H1 (cell line): Measurements from ENCODE around the gene TWSG1. TPM values are rescaled to one million over a fixed set of nuclear protein-coding genes. Genes with fewer than 3 reads are reported as not detected.

Source experiments
- CTCF ChIA-PET: fragments of 300-600 bp; sonication (Branson Sonifier 250); formaldehyde crosslinking; loops from one replicate; lab custom pipeline; 2021; ENCODE audit not compliant: partially characterized antibody; lab: Charles Lee
- POLR2A ChIA-PET: fragments of 300-600 bp; sonication (Branson Sonifier 250); formaldehyde crosslinking; loops from one replicate; lab custom pipeline; 2021; ENCODE audit warnings: inconsistent platforms; ENCODE audit not compliant: partially characterized antibody; lab: Charles Lee
- DNase-seq, 2 experiments: peaks; one replicate each; pipeline versions ENCODE4 v3.0.0 to v3.0.0-alpha.2; 2010 to 2022; ENCODE audit warnings: low spot score in 2 of 2, low read depth in 1 of 2, mixed read lengths in 1 of 2
- FAIRE-seq: peaks from 2 replicates; lab custom pipeline; 2011; peaks lifted over from hg19 to GRCh38; lab: Jason Lieb, UNC
- H2AFZ ChIP-seq: 2 replicates; pipeline ENCODE4 v1.8.1; 2012; ENCODE audit warnings: low read length, inconsistent platforms
- H2AK5ac ChIP-seq: 2 replicates; pipeline ENCODE4 v1.6.1; 2013; ENCODE audit warnings: low read depth, low read length
- H2BK120ac ChIP-seq: replicated peaks from 2 replicates; pipeline ENCODE3; 2013; ENCODE audit warnings: low read depth, low read length, inconsistent platforms
- H2BK12ac ChIP-seq: 2 replicates; pipeline ENCODE4 v1.6.1; 2013; ENCODE audit warnings: low read depth, low read length
- H2BK15ac ChIP-seq: 2 replicates; pipeline ENCODE4 v1.6.1; 2013; ENCODE audit warnings: low read length
- H2BK20ac ChIP-seq: 2 replicates; pipeline ENCODE4 v1.6.1; 2013; ENCODE audit warnings: low read length
- H2BK5ac ChIP-seq: 2 replicates; pipeline ENCODE4 v1.6.1; 2013; ENCODE audit warnings: low read depth, low read length
- H3K14ac ChIP-seq: 2 replicates; pipeline ENCODE4 v1.6.1; 2013; ENCODE audit warnings: inconsistent platforms; ENCODE audit not compliant: insufficient read length
- H3K18ac ChIP-seq: 2 replicates; pipeline ENCODE4 v1.6.1; 2013; ENCODE audit warnings: low read length; ENCODE audit errors: extremely low read depth
- H3K23ac ChIP-seq: 2 replicates; pipeline ENCODE4 v1.6.1; 2013; ENCODE audit warnings: inconsistent platforms; ENCODE audit not compliant: insufficient read length
- H3K23me2 ChIP-seq: 2 replicates; pipeline ENCODE4 v1.6.1; 2013; ENCODE audit warnings: low read depth, low read length
- H3K27ac ChIP-seq: 2 replicates; pipeline ENCODE4 v1.6.1; 2011; ENCODE audit warnings: low read depth, low read length, inconsistent platforms
- H3K27me3 ChIP-seq, 4 experiments: replicated peaks in 1 of 4; 1 replicate in 1 of 4; 2 replicates in 3 of 4; pipeline versions ENCODE4 v1.6.1 to v1.8.1; 2011 to 2013; ENCODE audit warnings: low read length in 3 of 4, mild to moderate bottlenecking in 3 of 4, inconsistent platforms in 2 of 4, mixed read lengths in 2 of 4, moderate library complexity in 1 of 4; ENCODE audit not compliant: control insufficient read depth in 3 of 4, insufficient read depth in 3 of 4; ENCODE audit errors: extremely low read depth in 1 of 4
- H3K36me3 ChIP-seq, 4 experiments: 2 replicates each; pipeline versions ENCODE4 v1.6.1 to v1.8.1; 2011 to 2013; ENCODE audit warnings: mild to moderate bottlenecking in 4 of 4, low read length in 3 of 4, moderate library complexity in 2 of 4, control low read depth in 1 of 4, inconsistent platforms in 1 of 4; ENCODE audit not compliant: insufficient read depth in 4 of 4, control insufficient read depth in 2 of 4
- H3K4ac ChIP-seq: replicated peaks from 2 replicates; pipeline ENCODE3; 2013; ENCODE audit warnings: low read length, low read depth, mixed read lengths, inconsistent platforms; ENCODE audit not compliant: insufficient read length
- H3K4me1 ChIP-seq, 4 experiments: replicated peaks in 1 of 4; 1 replicate in 1 of 4; 2 replicates in 3 of 4; pipeline versions ENCODE4 v1.6.1 to v1.8.1; 2011 to 2013; ENCODE audit warnings: low read length in 3 of 4, inconsistent platforms in 2 of 4, mixed read lengths in 1 of 4; ENCODE audit not compliant: insufficient read depth in 4 of 4, control insufficient read depth in 3 of 4
- H3K4me2 ChIP-seq, 2 experiments: 2 replicates each; pipeline versions ENCODE4 v1.6.1 to v1.8.1; 2011 to 2013; ENCODE audit warnings: low read depth in 2 of 2, low read length in 2 of 2, control low read depth in 1 of 2, inconsistent platforms in 1 of 2, mild to moderate bottlenecking in 1 of 2; ENCODE audit not compliant: insufficient read depth in 1 of 2
- H3K4me3 ChIP-seq, 4 experiments: fragments of 200-600, 300-600 bp in 1 of 4; sonication (generic), shearing (Covaris generic), sonication (Bioruptor Twin) in 1 of 4; 2 replicates each; pipeline versions ENCODE4 v1.5.1 to v1.8.1; 2011 to 2016; ENCODE audit warnings: low read length in 4 of 4, low read depth in 3 of 4, control low read depth in 2 of 4, inconsistent platforms in 2 of 4, mild to moderate bottlenecking in 2 of 4, mixed read lengths in 1 of 4, moderate library complexity in 1 of 4; ENCODE audit not compliant: insufficient read depth in 2 of 4; ENCODE audit errors: extremely low read depth in 1 of 4
- H3K56ac ChIP-seq: replicated peaks from 2 replicates; pipeline ENCODE3; 2013; ENCODE audit warnings: low read depth, mild to moderate bottlenecking, mixed read lengths, low read length, inconsistent platforms; ENCODE audit not compliant: insufficient read length
- H3K79me1 ChIP-seq: 2 replicates; pipeline ENCODE4 v1.6.1; 2013; ENCODE audit warnings: low read depth, low read length, control low read depth
- H3K79me2 ChIP-seq, 2 experiments: 2 replicates each; pipeline versions ENCODE4 v1.6.1 to v1.8.1; 2012 to 2013; ENCODE audit warnings: low read length in 2 of 2, mild to moderate bottlenecking in 2 of 2, inconsistent platforms in 1 of 2; ENCODE audit not compliant: insufficient read depth in 2 of 2, control insufficient read depth in 1 of 2
- H3K9ac ChIP-seq, 4 experiments: replicated peaks in 1 of 4; 1 replicate in 1 of 4; 2 replicates in 3 of 4; pipeline versions ENCODE4 v1.6.1 to v1.8.1; 2011 to 2013; ENCODE audit warnings: low read depth in 3 of 4, low read length in 3 of 4, control low read depth in 2 of 4, mild to moderate bottlenecking in 2 of 4, moderate library complexity in 2 of 4, inconsistent platforms in 1 of 4; ENCODE audit errors: extremely low read depth in 1 of 4
- H3K9me3 ChIP-seq, 2 experiments: 2 replicates each; pipeline versions ENCODE4 v1.6.1 to v1.8.1; 2012 to 2013; ENCODE audit warnings: mild to moderate bottlenecking in 2 of 2, moderate library complexity in 2 of 2, control low read depth in 1 of 2, inconsistent platforms in 1 of 2, low read depth in 1 of 2, low read length in 1 of 2, mixed read lengths in 1 of 2; ENCODE audit not compliant: insufficient read depth in 2 of 2
- H4K20me1 ChIP-seq, 2 experiments: replicated peaks in 1 of 2; 2 replicates each; pipeline versions ENCODE3 to v1.8.1; 2011 to 2013; ENCODE audit warnings: inconsistent platforms in 2 of 2, low read length in 2 of 2, mild to moderate bottlenecking in 1 of 2; ENCODE audit not compliant: insufficient read depth in 2 of 2, control insufficient read depth in 1 of 2
- H4K5ac ChIP-seq: 2 replicates; pipeline ENCODE4 v1.6.1; 2013; ENCODE audit warnings: low read length, low read depth, mixed read lengths, inconsistent platforms; ENCODE audit not compliant: insufficient read length
- H4K8ac ChIP-seq: 2 replicates; pipeline ENCODE4 v1.8.0; 2013; ENCODE audit warnings: mild to moderate bottlenecking, moderate library complexity, low read length, inconsistent platforms; ENCODE audit not compliant: insufficient read depth; ENCODE audit errors: extremely low read depth
- H4K91ac ChIP-seq: replicated peaks from 2 replicates; pipeline ENCODE3; 2013; ENCODE audit warnings: low read length, mixed read lengths, inconsistent platforms; ENCODE audit not compliant: insufficient read length
- ASH2L ChIP-seq: fragments of 200-600, 300-600 bp; sonication (generic); IDR thresholded peaks from one replicate; pipeline ENCODE4 v1.7.1; 2017; ENCODE audit warnings: low read length
- BACH1 ChIP-seq: IDR thresholded peaks from 2 replicates; pipeline ENCODE4 v1.6.1; 2012; ENCODE audit warnings: low read length, improper control_type of control experiment
- CBX5 ChIP-seq: fragments of 300-800, 300-1000 bp; sonication (generic); IDR thresholded peaks from 2 replicates; pipeline ENCODE4 v1.7.1; 2016; ENCODE audit warnings: antibody characterized with exemption, low read length, low read depth
- CTBP2 ChIP-seq: IDR thresholded peaks from 2 replicates; pipeline ENCODE4 v1.7.0; 2011; ENCODE audit warnings: borderline replicate concordance, mild to moderate bottlenecking, moderate library complexity, mixed read lengths, low read length; ENCODE audit not compliant: insufficient read depth, insufficient read length
- E2F6 ChIP-seq: IDR thresholded peaks from 2 replicates; pipeline ENCODE4 v1.6.1; 2012; ENCODE audit warnings: inconsistent platforms
- FOSL1 ChIP-seq: IDR thresholded peaks from 2 replicates; pipeline ENCODE4 v1.6.1; 2011; ENCODE audit warnings: mild to moderate bottlenecking, low read depth, low read length, moderate library complexity; ENCODE audit not compliant: insufficient read depth
- KDM1A ChIP-seq: fragments of 200-600, 300-600 bp; sonication (generic); IDR thresholded peaks from 2 replicates; pipeline ENCODE4 v1.7.1; 2016; ENCODE audit warnings: mild to moderate bottlenecking, low read length, borderline replicate concordance
- KDM4A ChIP-seq: IDR thresholded peaks from one replicate; pipeline ENCODE4 v1.7.1; 2012; ENCODE audit warnings: low read depth, mild to moderate bottlenecking, moderate library complexity, low read length, inconsistent platforms; ENCODE audit not compliant: severe bottlenecking
- KDM5A ChIP-seq: fragments of 200-600 bp; IDR thresholded peaks from 2 replicates; pipeline ENCODE4 v1.7.1; 2012; ENCODE audit warnings: mild to moderate bottlenecking, low read length, inconsistent platforms, mixed read lengths
- NRF1 ChIP-seq: IDR thresholded peaks from 2 replicates; pipeline ENCODE4 v1.6.1; 2011; ENCODE audit warnings: mild to moderate bottlenecking, low read depth, low read length, improper control_type of control experiment
- POLR2A ChIP-seq, 2 experiments: IDR thresholded peaks; 1 replicate in 1 of 2; 2 replicates in 1 of 2; pipeline ENCODE4 v1.6.1; 2011; ENCODE audit warnings: low read depth in 2 of 2, low read length in 2 of 2, mild to moderate bottlenecking in 2 of 2; ENCODE audit errors: control extremely low read depth in 1 of 2
- RXRA ChIP-seq: IDR thresholded peaks from 2 replicates; pipeline ENCODE4 v1.6.1; 2011; ENCODE audit warnings: low read depth, mild to moderate bottlenecking, low read length, moderate library complexity; ENCODE audit not compliant: insufficient read depth
- SAP30 ChIP-seq: fragments of 300-600 bp; sonication (generic); IDR thresholded peaks from 2 replicates; pipeline ENCODE4 v1.7.1; 2012; ENCODE audit warnings: low read length, moderate library complexity, mild to moderate bottlenecking, inconsistent platforms; ENCODE audit not compliant: insufficient read depth, insufficient replicate concordance
- YY1 ChIP-seq: IDR thresholded peaks from 2 replicates; pipeline ENCODE4 v1.6.1; 2011; ENCODE audit warnings: low read depth, mild to moderate bottlenecking, low read length
- WGBS, 2 experiments: shearing (Covaris generic) in 1 of 2; methylation state at CpG; one replicate each; pipeline versions ENCODE4 v1.1.6 to v1.1.7; 2013 to 2015; ENCODE audit warnings: low lambda C conversion rate in 2 of 2, mixed read lengths in 2 of 2, inconsistent platforms in 1 of 2, low coverage in 1 of 2, missing lambda C conversion rate in 1 of 2; ENCODE audit not compliant: insufficient replicate concordance in 2 of 2, insufficient coverage in 1 of 2, insufficient read length in 1 of 2; ENCODE audit errors: extremely low coverage in 1 of 2, missing lambda C conversion rate in 1 of 2; 5-methylcytosine and 5-hydroxymethylcytosine counted together
- polyA plus RNA-seq, 7 experiments: library from polyadenylated mRNA; depleted of rRNA in 3 of 7; stranded (reverse) in 5 of 7; unstranded in 2 of 7; fragments of >200 nt in 5 of 7; fragments of 200-250 nt in 2 of 7; gene quantifications; 1 replicate in 5 of 7; 2 replicates in 1 of 7; 4 replicates in 1 of 7; pipeline versions ENCODE4 v1.2.1 to v1.2.3, GENCODE V29; 2011 to 2013; ENCODE audit warnings: missing spikeins in 2 of 7, mixed read lengths in 2 of 7
- total RNA-seq: library from RNA; stranded (reverse); fragmentation: NEBNext Ultra II Directional; extraction: Animal tissue kit (Norgen Biotek cat#: 25700); gene quantifications from 2 replicates; pipeline ENCODE4 v1.2.1, GENCODE V29; 2021

TWSG1 gene
- total and polyA plus RNA-seq, 2 of the 8 experiments (the other 6 are each of a cell fraction or from before 2014, with no cell fraction given), result 11.8 to 19.8 TPM

- H2BK5ac ChIP-seq, result no peak overlapping the region
- H3K27me3 ChIP-seq, result no peaks in the 10 kb centered on the region
- no peaks in the 10 kb centered on the region for H3K79me1 ChIP-seq
- no peak overlapping the region for H2BK15ac ChIP-seq
- no peaks in the 10 kb centered on the region for H3K23me2 ChIP-seq
- H3K9ac ChIP-seq, result no peak overlapping the region
- H4K5ac ChIP-seq, result no peak overlapping the region
- no peaks in the 10 kb centered on the region for H3K4me1 ChIP-seq
- H3K4ac ChIP-seq, result no peak overlapping the region
- H3K14ac ChIP-seq, result no peak overlapping the region
- DNase-seq (no peak), FAIRE-seq (no peak)
- no peak overlapping the region for H2AFZ ChIP-seq
- H4K8ac ChIP-seq, result no peak overlapping the region
- no peak overlapping the region for H4K91ac ChIP-seq
- ChIA-PET POLR2A (no interaction called here), CTCF (interaction anchor here (1.1 to 1.9 kb wide), 2 partner anchors 17 to 106 kb away, joined by 3 to 5 read pairs; no protein-coding TSS in a partner anchor)
- H2BK120ac ChIP-seq, result no peak overlapping the region
- H3K23ac ChIP-seq, result no peak overlapping the region
- H3K27ac ChIP-seq, result no peak overlapping the region
- no peak overlapping the region for H3K56ac ChIP-seq
- H3K4me3 ChIP-seq, result no peak overlapping the region
- H2BK12ac ChIP-seq, result no peak overlapping the region
- no peak overlapping the region for H3K18ac ChIP-seq
- no peaks in the 10 kb centered on the region for H3K36me3 ChIP-seq
- H3K79me2 ChIP-seq, result no peaks in the 10 kb centered on the region
- 81% methylated on average over 1 of the region's 1 CpG; no CpG with 5 or more reads in 1 of the 2 experiments for WGBS, 2 experiments
- H2AK5ac ChIP-seq, result no peak overlapping the region
- no peak overlapping the region for H3K4me2 ChIP-seq
- H4K20me1 ChIP-seq, result no peaks in the 10 kb centered on the region
- no peak overlapping the region for H2BK20ac ChIP-seq
- peaks cover 12 to 15% of the 10 kb centered on the region in 2 experiments for H3K9me3 ChIP-seq
- TF ChIP-seq FOSL1 (no peak), POLR2A (IDR thresholded peaks at IDR 0.05; ENCODE audit: control extremely low read depth in 1 of 2, low read depth in 2 of 2, low read length in 2 of 2) (no peak), CTBP2 (no peak), KDM1A (no peak), ASH2L (no peak), KDM5A (no peak), SAP30 (no peak), CBX5 (no peak), RXRA (no peak), E2F6 (no peak), NRF1 (no peak), KDM4A (no peak), BACH1 (no peak), YY1 (no peak)
These were observed 75.9 kb downstream of the TWSG1 start for GRCh38 chr18:9410515-9410914.
